MM.1S (cell line): ENCODE measurements around the gene PDE2A.

Source experiments
- DNase-seq: peaks from one replicate; pipeline ENCODE4 v3.0.0-alpha.2; 2015
- H2AFZ ChIP-seq: fragments of 300-600 bp; sonication (generic); 2 replicates; pipeline ENCODE4 v1.6.0; 2016; ENCODE audit warnings: antibody characterized with exemption, low read length
- H3F3A ChIP-seq: fragments of 300-600 bp; sonication (generic); 2 replicates; pipeline ENCODE4 v1.6.1; 2016; ENCODE audit warnings: mild to moderate bottlenecking, antibody characterized with exemption, low read length, moderate library complexity, mixed read lengths; ENCODE audit not compliant: insufficient read depth
- H3K27ac ChIP-seq: fragments of 300-600 bp; sonication (generic); 2 replicates; pipeline ENCODE4 v1.5.1; 2016; ENCODE audit warnings: mild to moderate bottlenecking, low read length
- H3K27me3 ChIP-seq: fragments of 300-600 bp; sonication (generic); replicated peaks from 2 replicates; pipeline ENCODE4 v1.6.0; 2016; ENCODE audit warnings: low read length; ENCODE audit not compliant: insufficient read depth
- H3K36me3 ChIP-seq: fragments of 300-600 bp; sonication (generic); replicated peaks from 2 replicates; pipeline ENCODE4 v1.6.1; 2016; ENCODE audit warnings: mild to moderate bottlenecking, low read length, mixed read lengths; ENCODE audit not compliant: insufficient read depth
- H3K4me1 ChIP-seq: fragments of 300-600 bp; sonication (generic); 2 replicates; pipeline ENCODE4 v1.6.1; 2016; ENCODE audit warnings: low read length, mixed read lengths
- H3K4me2 ChIP-seq: fragments of 300-600 bp; sonication (generic); 2 replicates; pipeline ENCODE4 v1.6.0; 2016; ENCODE audit warnings: low read depth, low read length
- H3K4me3 ChIP-seq: fragments of 300-600 bp; sonication (generic); 2 replicates; pipeline ENCODE4 v1.5.1; 2016; ENCODE audit warnings: low read length, mixed read lengths
- H3K79me2 ChIP-seq: fragments of 300-600 bp; sonication (generic); 2 replicates; pipeline ENCODE4 v1.6.1; 2016; ENCODE audit warnings: mixed run types, low read length, mixed read lengths
- H3K9ac ChIP-seq: fragments of 300-600 bp; sonication (generic); 2 replicates; pipeline ENCODE4 v1.6.1; 2016; ENCODE audit warnings: low read length, mixed read lengths
- H3K9me2 ChIP-seq: fragments of 300-600 bp; sonication (generic); replicated peaks from 2 replicates; pipeline ENCODE4 v1.6.1; 2016; ENCODE audit warnings: mild to moderate bottlenecking, low read length, mixed read lengths; ENCODE audit not compliant: insufficient read depth
- H3K9me3 ChIP-seq: fragments of 300-600 bp; sonication (generic); replicated peaks from 2 replicates; pipeline ENCODE4 v1.6.1; 2016; ENCODE audit warnings: mild to moderate bottlenecking, low read length, mixed read lengths; ENCODE audit not compliant: insufficient read depth
- H4K20me1 ChIP-seq: fragments of 300-600 bp; sonication (generic); 2 replicates; pipeline ENCODE4 v1.6.1; 2016; ENCODE audit warnings: mild to moderate bottlenecking, low read length, moderate library complexity, mixed read lengths; ENCODE audit not compliant: insufficient read depth
- EZH2 ChIP-seq: fragments of 300-600 bp; sonication (generic); optimal IDR thresholded peaks from 2 replicates; pipeline ENCODE3; 2017; ENCODE audit warnings: low read depth, mild to moderate bottlenecking, antibody characterized with exemption, low read length, mixed read lengths
- EZH2phosphoT487 ChIP-seq: fragments of 300-600 bp; sonication (generic); IDR thresholded peaks from 2 replicates; pipeline ENCODE4 v1.6.1; 2018; ENCODE audit warnings: antibody characterized with exemption, low read length
- TF ChIP-seq, protein P1 (sequence below): fragments of 300-600 bp; sonication (generic); IDR thresholded peaks from 2 replicates; pipeline ENCODE4 v1.5.1; 2016; ENCODE audit warnings: antibody characterized with exemption, low read length, mixed read lengths

PDE2A gene

GRCh38 chr11:72658989-72659640 is 15.1 kb downstream of the PDE2A start:
- Histone ChIP-seq H3K27ac (no peak overlapping the region), H3K4me1 (no peaks in the 10 kb centered on the region), H3K27me3 (peaks cover 45% of the 10 kb centered on the region), H3K4me2 (no peak overlapping the region), H4K20me1 (no peaks in the 10 kb centered on the region), H3K79me2 (no peaks in the 10 kb centered on the region), H3K4me3 (no peak overlapping the region), H3K9me3 (no peaks in the 10 kb centered on the region), H2AFZ (no peak overlapping the region), H3K9me2 (no peaks in the 10 kb centered on the region), H3K9ac (no peak overlapping the region), H3F3A (no peaks in the 10 kb centered on the region), H3K36me3 (no peaks in the 10 kb centered on the region)
- DNase-seq, result no peak
- TF ChIP-seq EZH2phosphoT487, result no peak

DNA sequence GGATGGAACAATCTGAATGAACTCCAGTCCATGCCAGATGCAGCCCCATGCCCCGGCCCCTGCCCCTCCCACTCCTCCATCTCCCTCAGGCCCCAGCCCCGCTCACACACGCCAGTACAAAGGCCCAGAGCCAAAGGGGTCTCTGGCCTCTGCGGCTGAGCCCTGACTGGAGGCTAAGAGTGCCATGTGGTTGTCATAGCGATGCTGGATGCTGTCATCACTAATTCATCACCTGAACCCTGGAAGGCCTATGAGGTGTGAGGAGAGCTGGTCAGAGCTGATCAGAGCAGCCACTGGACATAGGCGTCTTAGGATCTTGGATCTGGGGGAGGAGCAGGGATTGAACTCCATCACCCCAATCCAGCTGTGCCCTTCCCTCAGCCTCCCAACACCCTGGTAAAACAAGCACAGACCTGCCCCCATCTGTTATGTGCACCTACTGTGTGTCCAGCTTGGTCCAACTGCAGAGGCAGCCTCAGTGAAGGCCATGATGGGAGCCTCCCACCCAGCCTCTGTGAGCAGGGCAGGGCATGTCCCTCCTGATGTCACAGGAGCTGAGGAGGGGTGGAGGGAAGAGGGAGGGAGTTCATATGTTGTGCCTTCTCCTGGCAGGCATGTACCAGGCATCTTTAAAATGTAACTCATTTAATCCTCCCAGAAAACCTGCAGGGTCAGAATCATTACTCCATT is 16.7 kb downstream of the PDE2A start:
- Histone ChIP-seq H3K9me2 (no peaks in the 10 kb centered on the region), H4K20me1 (no peaks in the 10 kb centered on the region), H3K36me3 (no peaks in the 10 kb centered on the region), H3K27ac (no peak overlapping the region), H3K9me3 (no peaks in the 10 kb centered on the region), H3F3A (no peaks in the 10 kb centered on the region), H3K9ac (no peak overlapping the region), H3K4me1 (no peaks in the 10 kb centered on the region), H3K4me3 (no peak overlapping the region), H3K27me3 (peaks cover 42% of the 10 kb centered on the region), H3K79me2 (no peaks in the 10 kb centered on the region), H3K4me2 (no peak overlapping the region), H2AFZ (no peak overlapping the region)
- TF ChIP-seq, protein P1, sequence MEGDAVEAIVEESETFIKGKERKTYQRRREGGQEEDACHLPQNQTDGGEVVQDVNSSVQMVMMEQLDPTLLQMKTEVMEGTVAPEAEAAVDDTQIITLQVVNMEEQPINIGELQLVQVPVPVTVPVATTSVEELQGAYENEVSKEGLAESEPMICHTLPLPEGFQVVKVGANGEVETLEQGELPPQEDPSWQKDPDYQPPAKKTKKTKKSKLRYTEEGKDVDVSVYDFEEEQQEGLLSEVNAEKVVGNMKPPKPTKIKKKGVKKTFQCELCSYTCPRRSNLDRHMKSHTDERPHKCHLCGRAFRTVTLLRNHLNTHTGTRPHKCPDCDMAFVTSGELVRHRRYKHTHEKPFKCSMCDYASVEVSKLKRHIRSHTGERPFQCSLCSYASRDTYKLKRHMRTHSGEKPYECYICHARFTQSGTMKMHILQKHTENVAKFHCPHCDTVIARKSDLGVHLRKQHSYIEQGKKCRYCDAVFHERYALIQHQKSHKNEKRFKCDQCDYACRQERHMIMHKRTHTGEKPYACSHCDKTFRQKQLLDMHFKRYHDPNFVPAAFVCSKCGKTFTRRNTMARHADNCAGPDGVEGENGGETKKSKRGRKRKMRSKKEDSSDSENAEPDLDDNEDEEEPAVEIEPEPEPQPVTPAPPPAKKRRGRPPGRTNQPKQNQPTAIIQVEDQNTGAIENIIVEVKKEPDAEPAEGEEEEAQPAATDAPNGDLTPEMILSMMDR, result no peak
- no peak for TF ChIP-seq EZH2phosphoT487
- TF ChIP-seq EZH2, result no peak
- no peak for DNase-seq

- TF ChIP-seq EZH2phosphoT487 (no peak), EZH2 (no peak)
- TF ChIP-seq, protein P1, result no peak
Measured at GRCh38 chr11:72655896-72656464, 18.2 kb downstream of the PDE2A start.

More at GRCh38 chr11:72655896-72656464, 18.2 kb downstream of the PDE2A start:
- no peak overlapping the region for H3K4me3 ChIP-seq
- no peaks in the 10 kb centered on the region for H3K79me2 ChIP-seq
- no peak overlapping the region for H3K27ac ChIP-seq
- H2AFZ ChIP-seq, result no peak overlapping the region
- no peak overlapping the region for H3K4me2 ChIP-seq
- no peaks in the 10 kb centered on the region for H3K9me3 ChIP-seq
- H3K9me2 ChIP-seq, result no peaks in the 10 kb centered on the region
- no peaks in the 10 kb centered on the region for H3K4me1 ChIP-seq
- peaks cover 29% of the 10 kb centered on the region for H3K27me3 ChIP-seq
- H3K36me3 ChIP-seq, result no peaks in the 10 kb centered on the region
- no peak for DNase-seq
- H3K9ac ChIP-seq, result no peak overlapping the region
- H4K20me1 ChIP-seq, result no peaks in the 10 kb centered on the region
- no peaks in the 10 kb centered on the region for H3F3A ChIP-seq
